ENCODE results near the gene IGSF21. TPM values are rescaled to one million over a fixed set of nuclear protein-coding genes. Genes with fewer than 3 reads are reported as not detected.

Gene IGSF21
- total RNA-seq, 2 experiments from 2014 or later: not detected

DNA sequence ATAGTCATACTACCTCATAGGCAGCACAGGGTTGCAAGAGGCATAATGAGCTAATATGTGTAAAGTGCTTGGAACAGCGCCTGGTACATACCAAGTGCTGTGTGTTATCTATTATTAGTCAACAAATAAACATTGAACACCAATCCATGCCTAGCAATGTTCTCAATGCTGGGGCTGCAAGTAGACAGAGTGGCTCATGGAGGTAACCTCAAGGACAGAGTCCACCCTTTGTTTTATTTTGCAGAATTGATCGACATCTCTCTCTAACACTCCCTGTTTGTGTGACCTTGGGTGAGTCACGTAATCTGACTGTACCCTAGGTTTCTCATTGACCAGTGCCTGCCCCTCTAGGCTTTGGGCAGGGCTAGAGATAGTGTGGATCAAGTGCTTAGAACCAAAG lies 209.2 kb downstream of the IGSF21 start:
- Mint-ChIP-seq H3K36me3 (ENCODE audit: low read depth) (no peaks in the 10 kb centered on the region), H3K4me3 (no peak overlapping the region), H3K9me3 (no peaks in the 10 kb centered on the region), H3K27me3 (no peaks in the 10 kb centered on the region), H3K4me1 (no peaks in the 10 kb centered on the region), H3K27ac (no peak overlapping the region)
- DNase-seq: no peak
- POLR2A ChIA-PET: no interaction called here
- CTCF ChIA-PET: no interaction called here

DNA sequence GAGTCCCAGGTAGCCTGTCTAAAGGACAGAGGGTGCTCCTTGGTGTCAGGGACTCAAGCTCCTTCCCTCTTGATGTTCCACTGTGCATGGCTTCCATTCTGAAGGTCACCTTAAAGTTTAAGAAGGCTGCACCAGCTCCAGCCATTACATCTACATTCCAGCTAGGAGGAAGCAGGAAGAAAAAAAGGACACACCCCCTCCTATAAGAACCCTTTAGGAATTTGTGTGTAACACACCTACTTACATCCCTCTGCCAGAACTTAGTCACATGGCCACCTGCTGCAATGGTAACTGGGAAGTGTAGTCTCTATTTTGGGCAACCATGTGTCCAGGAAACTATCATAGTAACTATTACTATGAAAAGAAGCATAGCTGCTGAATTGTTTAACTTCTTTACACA lies 211.5 kb downstream of the IGSF21 start:
- Mint-ChIP-seq H3K9me3 (no peaks in the 10 kb centered on the region), H3K4me3 (no peak overlapping the region), H3K27ac (no peak overlapping the region), H3K27me3 (no peaks in the 10 kb centered on the region), H3K4me1 (no peaks in the 10 kb centered on the region), H3K36me3 (ENCODE audit: low read depth) (no peaks in the 10 kb centered on the region)
- POLR2A ChIA-PET: no interaction called here
- DNase-seq: no peak
- CTCF ChIA-PET: no interaction called here

DNA sequence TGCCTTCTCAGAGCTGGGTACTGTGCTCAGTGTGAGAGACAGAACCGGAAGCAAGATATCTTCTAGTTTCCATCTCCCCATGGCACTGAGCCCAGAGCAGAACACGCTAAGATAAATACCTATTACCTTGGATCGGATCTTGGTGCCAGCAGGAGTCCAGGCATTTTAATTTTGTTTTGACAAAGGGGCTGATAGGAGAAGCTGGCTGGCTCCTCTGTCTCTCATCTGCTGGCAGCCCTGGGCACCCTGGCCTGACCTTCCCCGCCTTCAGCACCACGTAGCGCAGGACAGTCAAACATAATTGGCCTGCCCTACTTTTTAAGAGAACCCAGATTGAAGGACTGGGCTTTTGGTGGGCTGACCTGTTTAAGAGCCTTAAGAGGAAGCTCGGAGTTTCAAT lies 212.5 kb downstream of the IGSF21 start:
- Mint-ChIP-seq H3K4me1 (no peaks in the 10 kb centered on the region), H3K27ac (no peak overlapping the region), H3K27me3 (no peaks in the 10 kb centered on the region), H3K4me3 (no peak overlapping the region), H3K9me3 (no peaks in the 10 kb centered on the region), H3K36me3 (ENCODE audit: low read depth) (no peaks in the 10 kb centered on the region)
- DNase-seq: no peak
- CTCF ChIA-PET: interaction anchor here (1.2 kb wide), 1 partner anchor 10 kb away, joined by 3 read pairs; no protein-coding TSS in a partner anchor
- POLR2A ChIA-PET: no interaction called here

DNA sequence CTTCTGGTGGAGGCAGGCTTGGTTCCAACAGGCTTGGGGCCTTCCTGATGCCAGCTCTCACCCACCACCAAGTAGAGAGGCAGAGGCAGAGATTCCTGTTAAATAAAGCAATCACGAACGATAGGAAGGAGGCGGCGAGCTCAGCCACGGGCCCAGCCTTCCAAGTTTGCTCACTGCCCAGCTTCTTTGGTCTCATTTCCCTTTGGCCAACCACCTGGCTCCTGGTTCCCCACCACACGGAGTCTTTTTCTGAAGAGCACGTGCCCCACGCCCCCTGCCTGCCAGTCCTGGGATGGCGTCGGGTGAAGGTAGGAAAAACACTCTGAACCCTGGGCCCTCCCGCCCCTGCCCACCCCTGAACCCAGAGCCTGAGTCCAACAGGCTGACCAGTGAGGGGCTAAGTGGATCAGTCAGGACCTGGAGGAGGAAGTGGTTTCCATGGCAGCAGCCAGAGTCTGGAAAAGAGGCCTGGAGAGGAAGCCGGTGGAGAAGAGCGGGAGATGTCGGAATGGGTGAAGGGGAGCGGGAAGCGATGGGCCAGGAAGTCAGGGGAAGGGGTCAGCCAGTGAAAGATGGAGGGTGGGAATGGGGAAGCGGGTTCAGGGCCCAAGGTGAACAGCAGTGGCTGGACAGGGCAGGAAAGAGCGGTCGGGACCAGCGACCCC lies 214.9 kb downstream of the IGSF21 start:
- Mint-ChIP-seq H3K27me3 (no peaks in the 10 kb centered on the region), H3K9me3 (no peaks in the 10 kb centered on the region), H3K36me3 (ENCODE audit: low read depth) (no peaks in the 10 kb centered on the region), H3K4me3 (no peak overlapping the region), H3K4me1 (no peaks in the 10 kb centered on the region), H3K27ac (no peak overlapping the region)
- CTCF ChIA-PET: interaction anchor here (1.4 kb wide), 1 partner anchor 29 kb away, joined by 3 read pairs; no protein-coding TSS in a partner anchor
- POLR2A ChIA-PET: no interaction called here
- DNase-seq: no peak

DNA sequence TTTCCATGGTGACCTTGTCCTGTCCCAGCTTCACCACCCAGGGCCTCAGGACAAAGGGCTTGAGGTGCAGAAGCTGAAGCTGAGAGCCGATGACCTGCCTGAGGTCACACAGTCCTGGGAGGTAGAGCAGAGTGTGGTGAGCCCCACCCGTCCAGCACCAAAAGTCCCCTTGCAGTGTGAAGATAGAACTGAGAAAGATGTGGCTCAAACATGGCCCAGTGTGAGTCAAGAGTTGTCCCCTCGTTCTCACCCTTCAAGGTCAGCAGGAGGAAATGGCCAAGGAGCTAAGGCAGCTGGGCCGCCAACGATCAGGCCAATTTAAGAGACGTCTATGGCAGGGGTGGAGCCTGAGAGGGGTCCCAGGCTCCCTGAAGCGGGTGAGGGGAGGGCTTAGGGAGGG lies 215.7 kb downstream of the IGSF21 start:
- H3K27me3 Mint-ChIP-seq: no peaks in the 10 kb centered on the region
- no peaks in the 10 kb centered on the region for H3K9me3 Mint-ChIP-seq
- H3K4me3 Mint-ChIP-seq: no peak overlapping the region
- CTCF ChIA-PET: interaction anchor here (1.4 kb wide), 1 partner anchor 30 kb away, joined by 3 read pairs; no protein-coding TSS in a partner anchor
- no peak for DNase-seq
- POLR2A ChIA-PET: no interaction called here
- H3K27ac Mint-ChIP-seq: no peak overlapping the region
- H3K4me1 Mint-ChIP-seq: no peaks in the 10 kb centered on the region
- H3K36me3 Mint-ChIP-seq (ENCODE audit: low read depth): no peaks in the 10 kb centered on the region

DNA sequence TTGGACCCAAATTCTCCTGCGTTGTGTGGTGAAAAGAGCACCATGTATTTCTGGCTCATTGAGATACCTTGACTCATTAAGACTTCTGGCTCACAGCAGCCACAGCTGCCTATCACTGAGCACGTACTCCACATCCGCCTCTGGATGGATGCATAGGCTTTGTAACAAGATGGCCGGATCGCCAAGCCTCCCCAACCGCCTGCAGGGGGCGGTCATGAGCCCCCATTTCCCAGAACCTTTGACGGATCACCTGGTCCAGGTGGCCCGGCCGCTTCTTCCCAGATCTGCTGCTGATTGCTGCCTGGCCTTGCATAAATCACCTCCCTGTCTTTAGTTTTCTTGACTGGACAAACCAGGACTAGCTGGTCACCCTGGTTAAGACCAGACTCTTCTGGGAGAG lies 216.6 kb downstream of the IGSF21 start:
- ChIA-PET POLR2A (no interaction called here), CTCF (no interaction called here)
- Mint-ChIP-seq H3K9me3 (no peaks in the 10 kb centered on the region), H3K27ac (no peak overlapping the region), H3K27me3 (no peaks in the 10 kb centered on the region), H3K36me3 (ENCODE audit: low read depth) (no peaks in the 10 kb centered on the region), H3K4me1 (no peaks in the 10 kb centered on the region), H3K4me3 (no peak overlapping the region)
- DNase-seq: no peak

DNA sequence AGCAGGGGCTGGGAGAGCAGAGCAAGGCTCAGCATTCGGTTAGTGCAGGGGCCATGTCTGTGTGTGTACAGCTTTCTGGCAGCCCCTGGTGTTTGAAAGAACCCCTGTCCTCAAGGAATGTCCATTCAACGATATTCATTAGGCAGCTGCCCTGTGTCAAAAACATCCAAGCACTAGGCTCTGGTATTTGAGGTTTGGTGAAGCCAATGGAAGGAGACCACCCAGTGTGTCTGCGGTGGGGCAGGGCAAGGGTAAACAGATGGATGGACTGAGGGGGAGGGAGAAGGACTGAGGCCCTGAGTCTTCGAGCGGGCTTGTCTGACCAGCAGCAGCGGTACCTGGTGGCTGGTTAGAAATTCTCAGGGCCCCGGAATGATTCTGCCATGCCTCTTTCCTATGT lies 217.5 kb downstream of the IGSF21 start:
- H3K36me3 Mint-ChIP-seq (ENCODE audit: low read depth): no peaks in the 10 kb centered on the region
- no peak overlapping the region for H3K27ac Mint-ChIP-seq
- ChIA-PET POLR2A (no interaction called here), CTCF (interaction anchor here (0.5 kb wide), 1 partner anchor 1917 kb away, joined by 3 read pairs; no protein-coding TSS in a partner anchor)
- no peak for DNase-seq
- no peaks in the 10 kb centered on the region for H3K27me3 Mint-ChIP-seq
- H3K9me3 Mint-ChIP-seq: no peaks in the 10 kb centered on the region
- no peak overlapping the region for H3K4me3 Mint-ChIP-seq
- no peaks in the 10 kb centered on the region for H3K4me1 Mint-ChIP-seq

DNA sequence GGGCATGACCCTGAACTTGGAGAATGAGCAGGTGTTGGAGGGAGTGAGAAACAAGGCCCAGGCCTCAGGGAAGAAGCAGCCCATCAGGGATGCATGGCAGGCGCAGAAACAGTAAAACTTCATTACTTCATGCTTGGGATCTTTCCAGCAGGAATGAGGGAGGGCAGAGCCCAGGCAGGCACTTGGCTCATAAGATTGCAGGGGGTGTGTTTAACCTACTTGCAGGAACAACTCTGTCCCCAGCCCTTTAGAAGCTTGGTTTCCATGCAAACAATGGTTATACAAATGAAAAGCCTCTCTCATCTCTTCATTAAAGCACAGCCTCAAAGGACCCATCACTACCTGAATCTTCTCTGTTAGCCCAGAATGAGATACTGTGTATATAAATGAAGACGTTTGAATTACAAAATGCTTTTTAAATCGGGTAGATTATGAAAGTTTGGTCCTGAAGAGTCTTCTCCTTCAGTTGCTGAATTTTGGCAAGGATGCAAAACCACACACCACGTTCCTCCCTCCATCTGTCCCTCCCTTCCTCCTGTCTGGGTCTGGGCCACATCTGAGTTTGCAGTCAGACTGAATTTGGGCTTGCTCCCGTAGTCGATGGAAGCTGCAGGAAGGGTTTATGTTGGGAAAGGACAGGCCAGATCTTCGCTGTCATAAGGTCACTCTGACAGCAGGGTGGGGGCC lies 218.8 kb downstream of the IGSF21 start:
- H3K36me3 Mint-ChIP-seq (ENCODE audit: low read depth): no peaks in the 10 kb centered on the region
- H3K4me3 Mint-ChIP-seq: no peak overlapping the region
- H3K27ac Mint-ChIP-seq: no peak overlapping the region
- no peaks in the 10 kb centered on the region for H3K4me1 Mint-ChIP-seq
- H3K27me3 Mint-ChIP-seq: no peaks in the 10 kb centered on the region
- ChIA-PET CTCF (no interaction called here), POLR2A (no interaction called here)
- no peaks in the 10 kb centered on the region for H3K9me3 Mint-ChIP-seq
- DNase-seq: no peak

DNA sequence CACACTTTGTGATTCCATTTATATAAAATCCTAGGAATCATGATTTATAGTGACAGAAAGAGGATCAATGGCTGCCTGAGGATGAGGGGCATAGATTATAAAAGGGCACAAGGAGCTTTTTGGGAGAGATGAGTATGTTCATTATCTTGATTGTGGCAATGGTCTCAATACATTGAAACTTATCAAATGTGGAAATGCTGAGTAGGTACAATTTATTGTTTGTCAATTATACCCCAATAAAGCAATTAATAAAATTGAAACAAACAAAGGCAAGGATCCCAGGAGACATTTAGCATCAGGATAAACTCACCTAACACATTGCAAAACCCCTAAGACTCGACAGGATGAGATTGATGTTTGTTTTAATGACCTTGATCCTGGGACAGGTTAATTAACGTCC lies 220.1 kb downstream of the IGSF21 start:
- H3K4me3 Mint-ChIP-seq: no peak overlapping the region
- no peak overlapping the region for H3K27ac Mint-ChIP-seq
- no peaks in the 10 kb centered on the region for H3K4me1 Mint-ChIP-seq
- no peak for DNase-seq
- H3K27me3 Mint-ChIP-seq: no peaks in the 10 kb centered on the region
- ChIA-PET POLR2A (no interaction called here), CTCF (no interaction called here)
- H3K36me3 Mint-ChIP-seq (ENCODE audit: low read depth): no peaks in the 10 kb centered on the region
- H3K9me3 Mint-ChIP-seq: no peaks in the 10 kb centered on the region

DNA sequence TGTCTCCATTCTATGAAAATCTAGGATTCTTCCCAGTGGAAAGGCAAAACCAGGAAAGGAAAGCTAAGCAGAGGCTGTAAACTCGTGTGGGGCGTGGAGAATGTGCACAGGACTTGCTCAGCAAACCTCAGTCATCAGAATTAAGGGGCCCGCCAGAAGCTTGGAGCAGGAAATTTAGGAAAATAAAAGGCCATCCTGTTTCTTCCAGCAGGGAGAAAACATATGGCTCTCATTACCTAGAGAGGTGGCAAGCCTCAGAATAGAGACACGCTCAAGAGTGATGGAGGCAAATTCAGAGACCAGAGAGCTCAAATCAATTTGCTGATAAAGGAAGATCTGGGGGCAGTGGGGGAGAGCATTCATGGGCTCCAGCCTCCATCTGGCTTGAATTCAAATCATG lies 221.2 kb downstream of the IGSF21 start:
- ChIA-PET CTCF (no interaction called here), POLR2A (no interaction called here)
- DNase-seq: no peak
- H3K27ac Mint-ChIP-seq: no peak overlapping the region
- H3K36me3 Mint-ChIP-seq (ENCODE audit: low read depth): no peaks in the 10 kb centered on the region
- no peaks in the 10 kb centered on the region for H3K9me3 Mint-ChIP-seq
- H3K4me3 Mint-ChIP-seq: no peak overlapping the region
- H3K27me3 Mint-ChIP-seq: no peaks in the 10 kb centered on the region
- H3K4me1 Mint-ChIP-seq: no peaks in the 10 kb centered on the region

DNA sequence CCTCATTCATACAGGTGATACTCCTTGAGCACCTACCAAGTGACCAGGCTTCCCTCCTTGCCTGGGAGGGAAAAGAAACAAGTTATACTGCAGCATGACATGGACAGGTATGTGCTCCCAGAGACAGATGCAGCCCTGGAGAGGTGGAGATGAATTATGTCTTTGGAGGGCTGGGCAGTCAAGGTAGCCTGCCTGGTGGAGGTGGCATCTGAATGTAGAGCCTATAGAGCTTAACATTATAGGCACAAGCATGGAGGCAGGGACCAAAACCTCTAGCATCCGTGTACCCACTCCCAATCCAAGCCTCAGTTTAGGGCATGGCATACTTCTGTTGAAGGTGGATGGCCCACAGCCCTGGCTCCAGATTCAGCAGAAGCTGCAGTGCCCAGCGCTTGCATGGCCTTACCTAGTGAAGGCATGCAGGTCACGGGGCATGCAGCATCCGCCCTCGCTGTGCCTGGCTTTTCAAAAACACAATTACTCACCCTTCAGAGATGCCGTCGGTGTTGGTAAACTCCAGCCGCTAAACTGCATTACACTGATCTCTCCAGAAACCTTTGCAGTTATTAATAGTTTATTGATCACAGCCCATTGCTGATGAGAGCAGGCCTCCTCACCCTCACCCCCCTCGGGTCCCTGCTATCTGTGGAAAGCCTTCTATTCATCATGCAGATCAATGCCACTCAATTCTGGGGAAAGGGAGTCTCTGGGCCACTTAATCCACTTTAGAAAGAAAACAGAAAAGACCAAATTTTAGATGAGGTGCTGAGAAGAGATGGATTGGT lies 222.1 kb downstream of the IGSF21 start:
- ChIA-PET CTCF (no interaction called here), POLR2A (no interaction called here)
- no peak overlapping the region for H3K4me3 Mint-ChIP-seq
- no peak for DNase-seq
- H3K4me1 Mint-ChIP-seq: no peaks in the 10 kb centered on the region
- H3K9me3 Mint-ChIP-seq: no peaks in the 10 kb centered on the region
- no peaks in the 10 kb centered on the region for H3K36me3 Mint-ChIP-seq (ENCODE audit: low read depth)
- no peaks in the 10 kb centered on the region for H3K27me3 Mint-ChIP-seq
- H3K27ac Mint-ChIP-seq: no peak overlapping the region

DNA sequence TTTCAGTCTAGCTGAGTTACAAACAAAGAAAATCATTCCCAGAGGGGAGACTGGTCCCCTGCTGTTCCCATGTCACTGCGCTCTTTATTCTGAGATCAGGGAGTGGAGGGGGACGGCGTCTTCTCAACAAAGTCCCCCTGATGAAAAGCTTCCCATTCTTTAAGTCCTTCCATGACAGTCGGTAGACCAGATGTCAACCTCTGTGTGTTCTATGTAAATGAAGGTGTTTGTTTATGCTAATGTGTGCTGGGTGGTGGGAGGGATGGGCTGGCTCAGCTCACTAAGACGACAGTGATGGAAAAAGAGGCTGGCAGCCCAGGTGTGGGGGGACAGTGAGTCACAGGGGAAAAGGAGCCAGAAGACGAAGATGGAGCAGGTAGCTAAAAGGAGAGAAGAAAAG lies 225.0 kb downstream of the IGSF21 start:
- H3K27me3 Mint-ChIP-seq: no peaks in the 10 kb centered on the region
- H3K4me1 Mint-ChIP-seq: no peaks in the 10 kb centered on the region
- no peaks in the 10 kb centered on the region for H3K9me3 Mint-ChIP-seq
- no peak for DNase-seq
- POLR2A ChIA-PET: no interaction called here
- CTCF ChIA-PET: no interaction called here
- no peak overlapping the region for H3K27ac Mint-ChIP-seq
- no peak overlapping the region for H3K4me3 Mint-ChIP-seq
- no peaks in the 10 kb centered on the region for H3K36me3 Mint-ChIP-seq (ENCODE audit: low read depth)

DNA sequence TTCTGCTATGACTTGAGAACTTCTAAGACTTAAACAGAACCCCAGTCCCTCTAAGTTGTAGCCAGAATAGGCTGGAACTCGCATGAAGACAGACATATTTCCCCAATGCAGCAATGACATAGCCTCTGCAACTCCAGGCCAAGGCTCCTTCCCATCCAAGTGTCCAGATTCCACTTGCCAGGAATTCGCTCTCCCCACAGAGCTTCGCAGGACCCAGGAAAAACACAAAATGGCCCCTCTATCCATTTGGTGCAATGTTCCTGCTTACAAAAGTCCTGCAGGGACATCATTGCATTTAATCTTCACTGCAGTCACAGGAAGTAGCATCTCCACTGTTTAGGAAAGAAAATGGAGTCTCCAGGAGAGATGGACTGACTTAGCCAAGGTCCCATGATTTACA lies 225.6 kb downstream of the IGSF21 start:
- Mint-ChIP-seq H3K4me1 (no peaks in the 10 kb centered on the region), H3K36me3 (ENCODE audit: low read depth) (no peaks in the 10 kb centered on the region), H3K27me3 (no peaks in the 10 kb centered on the region), H3K27ac (no peak overlapping the region), H3K9me3 (no peaks in the 10 kb centered on the region), H3K4me3 (no peak overlapping the region)
- DNase-seq: no peak
- POLR2A ChIA-PET: no interaction called here
- CTCF ChIA-PET: no interaction called here
